GM12801 (cell line): Measurements from ENCODE around the gene PFKL.

ENCODE experiments used
- TF ChIP-seq, protein P1 (sequence below): IDR thresholded peaks from one replicate; pipeline ENCODE4 v1.5.1; 2011; ENCODE audit warnings: control low read depth; ENCODE audit not compliant: insufficient read length; ENCODE audit errors: extremely low read depth

Gene PFKL

DNA sequence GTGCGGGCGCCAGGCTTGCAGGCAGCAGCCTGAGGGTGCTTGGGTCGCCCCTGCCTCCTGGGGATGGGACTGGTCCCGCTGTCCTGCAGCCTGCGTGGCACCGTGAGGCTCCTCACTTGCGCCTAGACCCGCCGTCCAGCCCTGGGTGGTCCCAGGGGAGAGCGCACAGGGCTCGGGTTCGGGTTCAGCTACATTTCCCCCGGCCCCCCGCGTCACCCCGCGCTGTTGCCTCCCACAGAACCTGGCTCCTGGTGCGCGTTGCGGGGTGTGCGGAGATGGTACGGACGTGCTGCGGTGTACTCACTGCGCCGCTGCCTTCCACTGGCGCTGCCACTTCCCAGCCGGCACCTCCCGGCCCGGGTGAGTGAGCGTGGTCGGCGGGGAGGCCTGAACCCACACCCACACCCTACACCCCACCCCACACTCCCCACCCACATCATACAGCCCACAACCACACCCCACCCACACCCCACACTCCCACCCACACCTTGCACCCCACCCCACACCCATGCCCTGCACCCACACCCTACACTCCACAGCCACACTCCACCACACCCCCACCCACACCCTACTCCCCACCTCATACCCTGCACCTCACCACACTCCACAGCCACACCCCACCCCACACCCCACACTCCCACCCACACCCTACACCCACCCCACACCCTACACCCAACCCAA lies 6.2 kb upstream of the PFKL start:
- TF ChIP-seq, protein P1, sequence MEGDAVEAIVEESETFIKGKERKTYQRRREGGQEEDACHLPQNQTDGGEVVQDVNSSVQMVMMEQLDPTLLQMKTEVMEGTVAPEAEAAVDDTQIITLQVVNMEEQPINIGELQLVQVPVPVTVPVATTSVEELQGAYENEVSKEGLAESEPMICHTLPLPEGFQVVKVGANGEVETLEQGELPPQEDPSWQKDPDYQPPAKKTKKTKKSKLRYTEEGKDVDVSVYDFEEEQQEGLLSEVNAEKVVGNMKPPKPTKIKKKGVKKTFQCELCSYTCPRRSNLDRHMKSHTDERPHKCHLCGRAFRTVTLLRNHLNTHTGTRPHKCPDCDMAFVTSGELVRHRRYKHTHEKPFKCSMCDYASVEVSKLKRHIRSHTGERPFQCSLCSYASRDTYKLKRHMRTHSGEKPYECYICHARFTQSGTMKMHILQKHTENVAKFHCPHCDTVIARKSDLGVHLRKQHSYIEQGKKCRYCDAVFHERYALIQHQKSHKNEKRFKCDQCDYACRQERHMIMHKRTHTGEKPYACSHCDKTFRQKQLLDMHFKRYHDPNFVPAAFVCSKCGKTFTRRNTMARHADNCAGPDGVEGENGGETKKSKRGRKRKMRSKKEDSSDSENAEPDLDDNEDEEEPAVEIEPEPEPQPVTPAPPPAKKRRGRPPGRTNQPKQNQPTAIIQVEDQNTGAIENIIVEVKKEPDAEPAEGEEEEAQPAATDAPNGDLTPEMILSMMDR = no peak

DNA sequence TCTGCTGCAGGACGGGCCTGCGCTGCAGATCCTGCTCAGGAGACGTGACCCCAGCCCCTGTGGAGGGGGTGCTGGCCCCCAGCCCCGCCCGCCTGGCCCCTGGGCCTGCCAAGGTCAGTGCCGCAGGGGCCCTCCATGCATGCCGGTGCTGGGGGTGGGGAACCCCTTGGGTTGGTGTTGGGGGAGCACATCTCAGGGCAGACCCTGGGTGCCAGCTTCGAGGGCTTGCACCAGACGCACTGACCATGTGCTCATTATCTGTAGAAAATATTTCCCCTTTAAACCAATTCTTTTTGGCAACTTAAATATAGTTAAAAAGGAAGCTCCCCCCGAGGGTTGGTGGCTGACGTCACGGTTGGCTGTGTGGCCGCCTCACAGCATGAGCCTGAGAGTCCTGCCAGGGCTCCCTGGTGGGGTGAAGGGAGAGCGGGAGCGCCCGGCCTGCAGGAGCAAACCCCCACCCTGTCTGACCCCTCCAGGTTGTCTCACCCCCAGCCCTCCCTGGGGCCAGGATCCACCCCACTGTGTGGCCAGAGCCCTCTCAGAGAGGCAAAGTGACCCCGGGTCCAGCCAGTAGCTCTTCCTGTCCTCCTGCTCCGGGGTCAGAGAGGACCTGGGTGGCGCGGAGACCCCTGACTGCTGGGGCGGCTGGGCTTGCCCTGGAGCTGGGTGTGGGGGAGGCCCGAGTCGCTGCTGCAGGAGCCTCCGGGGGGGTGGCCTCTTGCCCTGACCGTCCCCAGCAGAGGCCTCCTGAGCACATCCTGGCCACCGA lies 5.3 kb upstream of the PFKL start:
- TF ChIP-seq, protein P1 = no peak

DNA sequence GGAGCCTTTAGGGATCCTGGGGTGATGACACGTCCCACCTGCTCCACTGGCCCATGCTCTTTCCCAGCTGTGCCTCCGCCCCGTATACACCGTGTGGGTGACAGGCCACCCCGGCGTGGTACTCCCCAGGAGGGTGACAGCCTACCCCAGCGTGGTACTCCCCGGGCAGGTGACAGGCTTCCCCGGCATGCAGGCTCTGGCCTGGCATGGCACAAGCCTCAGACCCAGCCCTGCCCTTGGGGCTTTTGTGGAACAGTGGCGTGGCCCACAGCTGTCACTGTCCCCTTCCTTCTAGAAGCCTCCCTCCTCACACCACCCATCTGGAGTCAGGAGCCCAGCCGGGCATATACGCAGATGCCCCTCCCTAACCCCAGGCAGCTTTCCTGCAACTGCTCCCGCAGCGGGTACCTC lies 4.7 kb upstream of the PFKL start:
- TF ChIP-seq, protein P1 = no peak

DNA sequence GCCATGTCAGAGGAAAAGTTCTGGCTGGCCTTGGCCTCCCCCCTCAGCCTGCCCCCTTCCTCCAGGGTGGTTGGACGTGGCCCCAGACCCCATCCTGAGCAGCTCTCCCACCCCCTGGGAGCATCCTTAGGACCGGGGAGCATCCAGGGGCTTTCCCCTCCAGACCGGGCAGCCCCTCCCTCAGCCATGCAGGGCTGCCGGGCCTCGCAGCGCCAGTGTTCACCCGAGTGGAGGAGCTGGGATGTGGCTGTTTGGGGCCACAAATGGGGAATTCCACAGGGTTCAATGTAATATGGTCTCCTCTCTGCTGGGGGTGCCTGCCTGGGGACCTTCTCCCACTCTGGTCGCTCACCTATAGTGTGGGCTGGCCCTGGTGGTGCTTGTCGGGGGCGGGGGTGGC lies 4.2 kb upstream of the PFKL start:
- TF ChIP-seq, protein P1 = no peak

DNA sequence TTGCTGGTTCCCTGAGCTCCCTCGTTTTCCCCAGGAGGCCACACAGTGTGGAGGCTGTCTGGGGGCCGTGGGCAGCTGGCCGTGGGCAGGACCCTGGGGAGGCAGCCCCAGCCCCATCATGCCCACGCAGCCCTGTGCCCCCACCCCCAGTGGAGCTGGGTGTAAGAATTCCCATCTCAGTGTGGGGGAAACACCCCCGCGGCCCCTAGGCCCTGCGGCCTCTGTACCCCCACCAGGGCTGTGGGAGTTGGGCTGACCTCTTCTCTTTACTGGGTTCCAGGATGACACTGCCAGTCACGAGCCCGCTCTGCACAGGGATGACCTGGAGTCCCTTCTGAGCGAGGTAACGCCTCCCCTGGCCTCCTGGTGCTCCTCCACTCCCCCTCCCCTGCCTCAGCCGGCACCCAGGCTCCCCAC lies 3.7 kb upstream of the PFKL start:
- TF ChIP-seq, protein P1 = no peak

DNA sequence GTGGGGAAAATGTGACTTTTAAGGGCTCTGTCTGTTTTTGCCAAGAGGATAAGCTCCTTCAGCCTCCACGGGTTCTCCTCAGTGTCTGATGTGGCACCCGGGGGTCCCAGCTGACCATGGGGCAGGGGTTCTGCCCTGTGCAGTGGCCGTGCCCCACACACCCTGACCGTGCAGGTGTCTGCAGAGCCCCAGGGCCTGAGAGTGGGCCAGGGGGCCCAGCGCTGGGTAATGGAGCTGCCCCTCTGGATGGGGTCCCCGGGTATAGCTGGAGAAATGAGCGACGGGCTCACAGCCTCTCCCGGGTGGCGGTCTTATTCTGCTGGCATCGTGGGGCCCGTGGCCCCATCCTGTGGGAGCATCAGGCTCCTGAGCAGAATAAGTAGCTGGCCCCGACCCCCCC lies 2.9 kb upstream of the PFKL start:
- TF ChIP-seq, protein P1 = no peak

DNA sequence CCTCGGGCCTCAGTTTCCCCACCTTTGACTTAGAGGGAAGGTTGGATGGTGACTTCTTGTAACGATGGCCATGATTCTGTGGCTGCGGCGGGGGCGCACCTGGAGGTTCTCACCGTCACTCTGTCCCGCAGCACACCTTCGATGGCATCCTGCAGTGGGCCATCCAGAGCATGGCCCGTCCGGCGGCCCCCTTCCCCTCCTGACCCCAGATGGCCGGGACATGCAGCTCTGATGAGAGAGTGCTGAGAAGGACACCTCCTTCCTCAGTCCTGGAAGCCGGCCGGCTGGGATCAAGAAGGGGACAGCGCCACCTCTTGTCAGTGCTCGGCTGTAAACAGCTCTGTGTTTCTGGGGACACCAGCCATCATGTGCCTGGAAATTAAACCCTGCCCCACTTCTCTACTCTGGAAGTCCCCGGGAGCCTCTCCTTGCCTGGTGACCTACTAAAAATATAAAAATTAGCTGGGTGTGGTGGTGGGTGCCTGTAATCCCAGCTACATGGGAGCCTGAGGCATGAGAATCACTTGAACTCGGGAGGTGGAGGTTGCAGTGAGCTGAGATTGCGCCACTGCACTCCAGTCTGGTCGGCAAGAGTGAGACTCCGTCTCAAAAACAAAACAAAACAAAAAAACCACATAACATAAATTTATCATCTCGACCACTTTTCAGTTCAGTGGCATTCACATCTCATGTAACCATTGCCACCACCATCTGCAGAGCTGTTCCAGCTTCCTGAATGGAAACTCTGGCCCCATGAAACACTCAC lies 2.1 kb upstream of the PFKL start:
- TF ChIP-seq, protein P1 = no peak
